Mesothelial cell of epicardium (in vitro differentiated cells): ENCODE results near the gene WDR86. TPM values are rescaled to one million over a fixed set of nuclear protein-coding genes. Genes with fewer than 3 reads are reported as not detected.

Source experiments
- DNase-seq, 2 experiments: peaks; one replicate each; pipeline ENCODE4 v3.0.0; 2021; ENCODE audit warnings: low spot score in 2 of 2; ENCODE audit not compliant: unreplicated experiment in 2 of 2
- H3K27ac Mint-ChIP-seq: 2 replicates; pipeline ENCODE4 v1.8.0; 2021; ENCODE audit warnings: mixed read lengths
- H3K27me3 Mint-ChIP-seq: 2 replicates; pipeline ENCODE4 v1.8.0; 2021; ENCODE audit warnings: low read depth, mixed read lengths
- H3K36me3 Mint-ChIP-seq: 2 replicates; pipeline ENCODE4 v1.8.0; 2021; ENCODE audit warnings: mixed read lengths
- H3K4me1 Mint-ChIP-seq: 2 replicates; pipeline ENCODE4 v1.8.0; 2021; ENCODE audit warnings: mixed read lengths
- H3K4me3 Mint-ChIP-seq: 2 replicates; pipeline ENCODE4 v1.8.0; 2021; ENCODE audit warnings: mild to moderate bottlenecking, moderate library complexity, mixed read lengths
- H3K9me3 Mint-ChIP-seq: 2 replicates; pipeline ENCODE4 v1.8.0; 2021; ENCODE audit warnings: mixed read lengths
- total RNA-seq: library from RNA; stranded (reverse); gene quantifications from 3 replicates; pipeline ENCODE4 v1.2.1, GENCODE V29; 2021
- TF ChIP-seq, protein P1 (sequence below): fragments of 200-600 bp; sonication (generic); IDR thresholded peaks from one replicate; pipeline ENCODE4 v1.5.0; 2021; ENCODE audit warnings: antibody characterized with exemption; ENCODE audit not compliant: unreplicated experiment

Gene WDR86
- total RNA-seq, 1 donor from 2014 or later: 274 TPM

DNA sequence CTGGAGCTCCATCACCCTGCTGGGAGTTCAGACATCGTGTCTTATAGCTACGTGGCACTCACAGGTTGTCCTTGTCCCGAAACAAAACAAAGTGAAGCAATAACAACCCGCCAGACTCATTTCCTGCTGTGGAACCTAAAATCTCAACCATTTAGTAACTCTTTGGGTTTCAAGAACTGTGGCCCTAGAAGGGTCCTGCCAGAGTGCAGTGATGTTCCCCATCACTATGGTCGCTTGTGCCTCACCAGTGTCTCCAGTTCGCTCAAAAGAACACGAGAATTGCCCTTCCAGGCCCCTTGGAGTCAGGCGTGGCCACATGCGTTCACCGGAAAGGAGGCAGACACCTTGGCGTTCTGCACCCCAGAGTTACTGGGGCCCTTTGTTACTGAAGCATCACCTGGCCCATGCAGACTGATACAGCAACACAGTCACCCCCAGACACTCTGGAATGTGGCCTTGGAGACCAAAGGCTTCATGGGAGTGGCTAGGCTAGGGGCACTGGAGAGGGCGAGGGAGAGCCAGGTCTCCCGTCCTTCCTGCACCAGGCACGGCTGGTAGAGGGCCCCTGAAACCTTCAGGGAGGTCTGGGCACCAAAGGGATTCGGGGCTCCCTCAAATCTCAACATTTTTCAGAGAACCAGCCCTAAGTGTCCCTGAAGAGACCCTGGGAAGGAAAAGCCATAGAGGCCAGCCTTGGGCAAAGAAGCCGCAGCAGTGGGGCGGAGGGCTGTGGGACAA lies 29.2 kb upstream of the WDR86 start:
- H3K4me3 Mint-ChIP-seq: peak overlapping the region; percentile 62
- peak overlapping the region; percentile 66 for H3K27ac Mint-ChIP-seq
- H3K36me3 Mint-ChIP-seq: no peaks in the 10 kb centered on the region
- H3K9me3 Mint-ChIP-seq: no peaks in the 10 kb centered on the region
- no peaks in the 10 kb centered on the region for H3K27me3 Mint-ChIP-seq
- TF ChIP-seq, protein P1, sequence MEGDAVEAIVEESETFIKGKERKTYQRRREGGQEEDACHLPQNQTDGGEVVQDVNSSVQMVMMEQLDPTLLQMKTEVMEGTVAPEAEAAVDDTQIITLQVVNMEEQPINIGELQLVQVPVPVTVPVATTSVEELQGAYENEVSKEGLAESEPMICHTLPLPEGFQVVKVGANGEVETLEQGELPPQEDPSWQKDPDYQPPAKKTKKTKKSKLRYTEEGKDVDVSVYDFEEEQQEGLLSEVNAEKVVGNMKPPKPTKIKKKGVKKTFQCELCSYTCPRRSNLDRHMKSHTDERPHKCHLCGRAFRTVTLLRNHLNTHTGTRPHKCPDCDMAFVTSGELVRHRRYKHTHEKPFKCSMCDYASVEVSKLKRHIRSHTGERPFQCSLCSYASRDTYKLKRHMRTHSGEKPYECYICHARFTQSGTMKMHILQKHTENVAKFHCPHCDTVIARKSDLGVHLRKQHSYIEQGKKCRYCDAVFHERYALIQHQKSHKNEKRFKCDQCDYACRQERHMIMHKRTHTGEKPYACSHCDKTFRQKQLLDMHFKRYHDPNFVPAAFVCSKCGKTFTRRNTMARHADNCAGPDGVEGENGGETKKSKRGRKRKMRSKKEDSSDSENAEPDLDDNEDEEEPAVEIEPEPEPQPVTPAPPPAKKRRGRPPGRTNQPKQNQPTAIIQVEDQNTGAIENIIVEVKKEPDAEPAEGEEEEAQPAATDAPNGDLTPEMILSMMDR: no peak
- no peak for DNase-seq
- peaks cover 67% of the 10 kb centered on the region for H3K4me1 Mint-ChIP-seq

- H3K36me3 Mint-ChIP-seq: no peaks in the 10 kb centered on the region
- peak overlapping the region; percentile 94 for H3K27ac Mint-ChIP-seq
- peaks cover 66% of the 10 kb centered on the region for H3K4me1 Mint-ChIP-seq
- H3K4me3 Mint-ChIP-seq: no peak overlapping the region
- no peaks in the 10 kb centered on the region for H3K27me3 Mint-ChIP-seq
- no peak for DNase-seq
- no peaks in the 10 kb centered on the region for H3K9me3 Mint-ChIP-seq
- TF ChIP-seq, protein P1: no peak
Measured at GRCh38 chr7:151437866-151438516, 28.2 kb upstream of the WDR86 start.

DNA sequence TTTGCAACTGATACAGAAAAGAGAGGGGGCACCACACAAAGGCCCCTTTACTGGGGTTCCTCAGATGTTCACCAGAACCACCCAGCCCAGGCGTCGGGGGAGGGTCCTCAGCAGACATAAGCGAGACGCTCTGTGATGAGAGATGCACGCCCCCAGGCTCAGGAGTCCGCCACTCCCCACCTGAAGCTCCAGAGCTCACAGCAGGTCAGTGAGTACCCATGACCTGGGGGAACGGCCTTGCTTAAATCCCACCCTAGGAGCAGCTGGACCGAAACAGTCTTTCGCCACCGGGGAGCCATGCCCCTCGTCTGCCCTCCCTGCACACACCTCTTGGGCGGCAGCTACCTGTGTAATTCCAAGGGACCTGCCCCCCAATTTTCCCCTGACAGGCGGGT lies 27.3 kb upstream of the WDR86 start:
- TF ChIP-seq, protein P1: no peak
- peak overlapping the region; percentile 94 for H3K27ac Mint-ChIP-seq
- H3K27me3 Mint-ChIP-seq: no peaks in the 10 kb centered on the region
- peaks cover 64% of the 10 kb centered on the region for H3K4me1 Mint-ChIP-seq
- H3K9me3 Mint-ChIP-seq: no peaks in the 10 kb centered on the region
- no peak overlapping the region for H3K4me3 Mint-ChIP-seq
- no peaks in the 10 kb centered on the region for H3K36me3 Mint-ChIP-seq
- no peak for DNase-seq

DNA sequence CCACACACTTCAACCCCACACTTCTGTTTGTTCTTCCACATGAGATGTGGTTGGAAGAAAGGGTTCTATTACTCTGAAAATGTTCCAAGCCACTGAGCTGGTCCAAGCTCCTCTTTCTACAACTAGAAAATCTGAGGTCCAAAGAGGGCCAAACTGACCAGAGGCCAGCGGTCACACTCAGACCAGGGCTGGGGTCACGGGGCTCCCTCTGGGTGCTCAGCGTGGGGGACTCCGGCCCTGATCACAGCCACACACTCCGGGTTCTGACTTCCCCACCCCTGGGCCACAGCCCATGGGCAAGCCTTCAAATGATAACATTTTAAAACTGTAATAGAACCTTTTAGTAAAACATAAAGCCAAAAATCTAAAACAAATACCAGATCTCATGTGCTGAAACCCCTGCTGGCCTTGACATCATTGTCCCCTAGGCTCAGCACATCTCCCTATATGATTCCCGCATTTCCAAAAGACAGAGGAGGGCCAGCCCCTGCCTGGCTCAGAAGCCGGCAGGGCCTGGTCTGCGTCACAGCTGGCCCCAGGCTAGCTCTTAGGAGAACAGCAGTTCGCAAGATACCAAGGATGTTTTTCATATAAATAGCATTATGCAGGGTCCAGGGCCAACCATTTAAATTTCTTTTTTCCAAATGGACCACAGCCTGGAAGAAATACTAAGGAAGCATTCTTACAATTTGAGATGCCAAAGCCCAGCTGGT lies 26.8 kb upstream of the WDR86 start:
- Mint-ChIP-seq H3K9me3 (no peaks in the 10 kb centered on the region), H3K27ac (peak overlapping the region; percentile 94), H3K36me3 (no peaks in the 10 kb centered on the region), H3K27me3 (no peaks in the 10 kb centered on the region), H3K4me1 (peaks cover 60% of the 10 kb centered on the region), H3K4me3 (no peak overlapping the region)
- TF ChIP-seq, protein P1: no peak
- no peak for DNase-seq

DNA sequence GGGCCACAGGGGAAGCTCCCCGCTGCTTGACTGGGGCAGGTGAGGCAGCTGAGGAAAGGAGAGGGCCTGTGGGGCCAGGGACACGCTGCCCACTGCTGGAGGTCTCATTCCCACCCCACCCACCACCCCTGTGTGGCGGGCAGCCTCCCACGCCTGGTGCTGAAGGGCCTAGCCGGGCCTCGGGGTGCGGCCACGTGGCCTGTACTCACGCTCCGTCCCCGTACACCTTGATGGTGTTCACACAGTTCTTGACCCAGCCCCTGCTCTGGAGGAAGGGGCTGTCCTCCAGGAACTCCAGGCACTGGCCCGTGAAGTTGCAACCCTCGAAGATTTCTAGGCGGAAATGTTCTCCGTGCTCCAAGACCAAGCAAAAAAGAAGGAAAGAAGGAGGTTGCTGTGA lies 26.1 kb upstream of the WDR86 start:
- no peak for DNase-seq
- H3K36me3 Mint-ChIP-seq: no peaks in the 10 kb centered on the region
- H3K27ac Mint-ChIP-seq: peak overlapping the region; percentile 94
- no peaks in the 10 kb centered on the region for H3K9me3 Mint-ChIP-seq
- TF ChIP-seq, protein P1: no peak
- no peak overlapping the region for H3K4me3 Mint-ChIP-seq
- H3K27me3 Mint-ChIP-seq: no peaks in the 10 kb centered on the region
- H3K4me1 Mint-ChIP-seq: peaks cover 56% of the 10 kb centered on the region
